ENCODE results near the gene MACROD2. TPM values are rescaled to one million over a fixed set of nuclear protein-coding genes. Genes with fewer than 3 reads are reported as not detected.

Gene MACROD2
- total and polyA plus RNA-seq, 8 donors = 0.78 to 31.3 (median 10.9) TPM; not detected in 1

- intact Hi-C loops (cut with DNase I; ENCODE audit: low total_unique reads) = no loop called here
These were observed 1954.1 kb downstream of the MACROD2 start for GRCh38 chr20:15949391-15949790.

GRCh38 chr20:15951658-15952057 is 1956.3 kb downstream of the MACROD2 start:
- Histone ChIP-seq H3K4me3 (no peak overlapping the region), H3K4me1 (no peaks in the 10 kb centered on the region), H3K27me3 (no peaks in the 10 kb centered on the region), H3K9me3 (no peaks in the 10 kb centered on the region), H3K27ac (no peak overlapping the region), H3K36me3 (no peaks in the 10 kb centered on the region)
- DNase-seq = no peak
- TF ChIP-seq POLR2A (IDR thresholded peaks at IDR 0.05) = no peak
- no peak for TF ChIP-seq POLR2AphosphoS5 (IDR thresholded peaks at IDR 0.05)
- TF ChIP-seq EP300 (IDR thresholded peaks at IDR 0.05) = no peak
- no peak for TF ChIP-seq CTCF (IDR thresholded peaks at IDR 0.05)
- intact Hi-C loops (cut with DNase I; ENCODE audit: low total_unique reads) = no loop called here
- WGBS, 5 donors = 66 to 78% (median 75%) methylated on average over 8 of the region's 8 CpGs

More at GRCh38 chr20:15949391-15949790, 1954.1 kb downstream of the MACROD2 start:
- Histone ChIP-seq H3K4me3 (no peak overlapping the region), H3K4me1 (no peaks in the 10 kb centered on the region), H3K36me3 (no peaks in the 10 kb centered on the region), H3K27me3 (no peaks in the 10 kb centered on the region), H3K27ac (no peak overlapping the region), H3K9me3 (no peaks in the 10 kb centered on the region)
- 87 to 95% (median 92%) methylated on average over 3 of the region's 3 CpGs for WGBS, 5 donors
- TF ChIP-seq CTCF (IDR thresholded peaks at IDR 0.05) = no peak
- no peak for TF ChIP-seq POLR2AphosphoS5 (IDR thresholded peaks at IDR 0.05)
- TF ChIP-seq EP300 (IDR thresholded peaks at IDR 0.05) = no peak
- no peak for TF ChIP-seq POLR2A (IDR thresholded peaks at IDR 0.05)
- DNase-seq = no peak

GRCh38 chr20:15958142-15958541 is 1962.8 kb downstream of the MACROD2 start:
- no peak overlapping the region for H3K4me3 ChIP-seq
- no peaks in the 10 kb centered on the region for H3K27me3 ChIP-seq
- no peaks in the 10 kb centered on the region for H3K9me3 ChIP-seq
- H3K27ac ChIP-seq = no peak overlapping the region
- TF ChIP-seq EP300 (IDR thresholded peaks at IDR 0.05) (no peak), POLR2AphosphoS5 (IDR thresholded peaks at IDR 0.05) (no peak), POLR2A (IDR thresholded peaks at IDR 0.05) (no peak), CTCF (IDR thresholded peaks at IDR 0.05) (no peak)
- intact Hi-C loops (cut with DNase I; ENCODE audit: low total_unique reads) = no loop called here
- 83 to 92% (median 86%) methylated on average over 4 of the region's 4 CpGs for WGBS, 5 donors
- no peaks in the 10 kb centered on the region for H3K36me3 ChIP-seq
- no peaks in the 10 kb centered on the region for H3K4me1 ChIP-seq
- DNase-seq = no peak

- no peaks in the 10 kb centered on the region for H3K9me3 ChIP-seq
- WGBS, 5 donors = 85 to 93% (median 88%) methylated on average over 4 of the region's 4 CpGs
These were observed 1969.8 kb downstream of the MACROD2 start for GRCh38 chr20:15965165-15965564.

More at GRCh38 chr20:15965165-15965564, 1969.8 kb downstream of the MACROD2 start:
- TF ChIP-seq POLR2AphosphoS5 (IDR thresholded peaks at IDR 0.05) (no peak), EP300 (IDR thresholded peaks at IDR 0.05) (no peak), CTCF (IDR thresholded peaks at IDR 0.05) (no peak), POLR2A (IDR thresholded peaks at IDR 0.05) (no peak)
- H3K27me3 ChIP-seq = no peaks in the 10 kb centered on the region
- intact Hi-C loops (cut with DNase I; ENCODE audit: low total_unique reads) = no loop called here
- H3K36me3 ChIP-seq = no peaks in the 10 kb centered on the region
- no peaks in the 10 kb centered on the region for H3K4me1 ChIP-seq
- no peak overlapping the region for H3K27ac ChIP-seq
- no peak for DNase-seq
- H3K4me3 ChIP-seq = no peak overlapping the region
